ENCODE results near the gene KCNJ4.

KCNJ4 gene

GRCh38 chr22:38429499-38430068 is 25.4 kb downstream of the KCNJ4 start:
- no peak for DNase-seq

- no peak for DNase-seq
These were observed 26.3 kb downstream of the KCNJ4 start for GRCh38 chr22:38428714-38429113.

GRCh38 chr22:38427940-38428339 is 27.1 kb downstream of the KCNJ4 start:
- no peak for DNase-seq

DNA sequence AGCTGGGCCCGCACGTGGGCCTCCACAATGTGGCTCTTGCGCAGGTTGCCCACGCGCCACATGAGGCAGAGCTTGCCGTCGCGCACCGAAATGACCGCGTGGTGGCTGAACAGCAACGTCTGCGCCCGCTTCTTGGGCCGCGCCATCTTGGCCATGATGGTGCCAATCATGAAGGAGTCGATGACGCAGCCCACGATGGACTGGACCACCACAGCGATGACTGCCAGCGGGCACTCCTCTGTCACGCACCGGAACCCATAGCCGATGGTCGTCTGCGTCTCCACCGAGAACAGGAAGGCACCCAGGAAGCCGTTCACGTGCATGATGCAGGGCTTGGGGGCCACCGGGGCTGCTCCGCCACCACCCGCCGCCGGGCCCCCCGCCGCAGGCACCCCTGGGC is 27.5 kb downstream of the KCNJ4 start:
- DNase-seq = no peak

DNA sequence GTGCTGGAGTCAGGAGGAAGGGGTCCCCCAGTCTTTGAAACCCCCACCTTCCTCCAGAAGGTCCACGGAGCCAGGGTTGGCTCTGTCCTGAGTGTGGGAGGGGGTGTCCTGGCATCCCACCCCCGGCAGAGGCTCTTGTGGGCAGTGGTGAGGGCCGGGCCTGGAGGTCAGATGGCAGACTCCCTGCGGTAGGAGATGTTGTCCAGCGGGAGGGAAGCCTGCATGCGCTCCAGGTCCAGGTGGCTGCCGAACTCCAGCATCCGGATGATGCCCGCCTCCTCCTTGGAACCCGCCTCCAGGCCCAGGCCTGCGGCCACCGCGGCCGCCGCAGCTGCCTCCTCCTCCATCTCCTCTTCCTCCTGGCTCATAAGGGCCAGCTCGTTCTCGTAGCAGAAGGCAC is 28.4 kb downstream of the KCNJ4 start:
- DNase-seq = no peak

DNA sequence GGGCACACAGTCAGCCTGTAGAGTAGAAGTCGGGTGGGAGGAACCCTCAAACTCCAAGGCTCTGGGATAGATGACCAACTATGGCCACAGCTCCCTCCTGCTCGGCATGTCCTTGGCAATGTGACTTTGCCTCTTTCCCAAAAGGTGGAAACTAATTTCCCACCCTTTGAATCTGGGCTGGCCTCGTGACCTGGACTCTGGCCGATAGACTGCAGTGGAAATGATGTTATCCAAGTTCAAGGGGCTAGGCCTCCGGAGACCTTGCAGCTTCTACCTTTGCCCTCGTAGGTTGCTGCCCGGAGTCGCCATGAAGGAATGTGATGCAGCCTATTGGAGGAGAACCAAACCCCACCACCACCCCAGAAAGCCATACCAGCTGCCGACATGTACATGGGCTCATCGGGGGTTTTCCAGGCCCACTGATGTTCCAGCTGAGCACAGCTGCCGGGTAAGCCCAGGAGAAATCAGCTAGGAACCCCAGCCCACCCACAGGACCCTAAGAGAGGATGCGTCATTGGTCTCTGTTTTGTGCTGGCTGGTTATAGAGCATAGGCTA is 30.4 kb downstream of the KCNJ4 start:
- no peak for DNase-seq

GRCh38 chr22:38423512-38424503 is 31.2 kb downstream of the KCNJ4 start:
- no peak for DNase-seq

- DNase-seq = no peak
These were observed 32.1 kb downstream of the KCNJ4 start for GRCh38 chr22:38422611-38423511.

DNA sequence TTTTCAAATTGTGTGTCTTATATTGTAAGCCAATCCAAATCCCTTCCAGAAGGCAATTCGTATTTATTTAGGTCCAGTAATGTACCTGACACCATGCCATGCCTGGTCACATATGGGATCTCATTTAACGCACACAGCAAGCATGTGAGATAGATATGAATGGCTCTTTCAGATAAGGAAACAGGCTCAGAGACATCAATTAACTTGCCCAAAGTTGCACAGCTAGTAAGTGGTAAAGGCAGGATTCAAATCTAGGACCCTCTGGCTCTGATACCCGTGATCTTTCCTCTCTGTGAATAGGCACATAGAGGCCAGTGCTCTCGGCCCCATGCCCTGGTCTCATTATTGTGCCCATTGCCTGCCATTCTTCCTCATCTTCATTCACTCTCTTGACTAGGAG is 34.3 kb downstream of the KCNJ4 start:
- DNase-seq = no peak

GRCh38 chr22:38419858-38420160 is 35.2 kb downstream of the KCNJ4 start:
- no peak for DNase-seq

GRCh38 chr22:38419121-38419857 is 35.7 kb downstream of the KCNJ4 start:
- no peak for DNase-seq

DNA sequence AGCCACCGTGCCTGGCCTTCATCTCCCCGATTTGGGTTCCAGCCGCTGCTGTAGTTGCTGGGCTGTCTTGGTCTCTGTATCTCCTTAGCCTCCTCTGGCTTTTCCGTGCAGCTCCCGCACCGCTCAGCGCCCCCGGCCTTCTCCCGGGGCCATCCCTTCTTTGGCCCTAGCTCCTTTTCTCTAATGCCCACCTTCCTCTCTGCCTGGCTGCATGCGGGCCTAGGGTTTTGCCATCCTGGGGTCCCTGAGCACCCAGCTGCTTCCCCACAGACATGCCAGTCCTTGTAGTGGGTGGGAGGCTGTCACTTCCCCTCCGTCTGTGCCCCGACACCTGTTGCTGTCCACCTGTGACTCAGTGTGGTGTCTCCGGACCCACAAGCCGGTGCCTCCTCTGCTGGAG is 36.4 kb downstream of the KCNJ4 start:
- no peak for DNase-seq

DNA sequence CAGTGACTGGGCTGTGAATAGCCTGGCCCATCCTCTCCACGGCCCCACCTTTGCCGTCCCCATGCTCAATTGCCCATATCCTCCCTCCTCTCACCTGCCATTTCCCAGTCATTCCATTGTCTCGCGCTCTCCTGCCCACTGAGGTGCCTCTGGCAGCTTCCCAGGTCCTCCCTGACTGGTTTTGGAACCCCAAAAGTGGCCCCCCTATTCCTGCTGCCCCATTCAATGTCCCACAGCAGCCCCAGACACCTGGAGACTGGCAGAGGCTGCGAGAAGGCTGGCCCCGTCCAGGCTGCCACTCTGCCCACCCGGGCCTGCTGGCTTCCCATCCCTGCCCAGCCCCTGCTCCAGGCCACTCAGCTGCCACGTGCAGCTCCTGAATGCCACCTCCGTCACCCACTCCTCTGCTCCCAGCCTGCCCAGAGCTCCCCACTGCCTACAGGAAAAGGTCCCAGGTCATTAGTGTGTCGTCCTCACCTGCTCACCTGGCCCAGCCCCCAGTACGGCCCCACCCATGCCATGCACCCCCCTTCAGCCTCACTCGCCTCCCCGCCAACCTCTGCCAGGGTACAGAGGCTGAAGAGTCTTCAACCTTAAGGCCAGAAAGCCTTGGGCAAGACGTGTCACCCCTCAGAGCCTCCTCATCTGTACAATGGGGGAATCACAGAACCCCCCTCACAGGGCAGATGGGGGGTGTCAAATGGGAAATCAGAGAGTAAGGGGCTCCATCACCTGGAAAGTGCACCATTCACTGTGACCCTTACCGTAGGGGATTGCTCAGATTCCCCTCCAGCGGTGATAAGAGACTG is 37.5 kb downstream of the KCNJ4 start:
- DNase-seq = no peak

- no peak for DNase-seq
These were observed 38.3 kb downstream of the KCNJ4 start for GRCh38 chr22:38416621-38417251.

GRCh38 chr22:38415561-38416321 is 39.3 kb downstream of the KCNJ4 start:
- DNase-seq = no peak

DNA sequence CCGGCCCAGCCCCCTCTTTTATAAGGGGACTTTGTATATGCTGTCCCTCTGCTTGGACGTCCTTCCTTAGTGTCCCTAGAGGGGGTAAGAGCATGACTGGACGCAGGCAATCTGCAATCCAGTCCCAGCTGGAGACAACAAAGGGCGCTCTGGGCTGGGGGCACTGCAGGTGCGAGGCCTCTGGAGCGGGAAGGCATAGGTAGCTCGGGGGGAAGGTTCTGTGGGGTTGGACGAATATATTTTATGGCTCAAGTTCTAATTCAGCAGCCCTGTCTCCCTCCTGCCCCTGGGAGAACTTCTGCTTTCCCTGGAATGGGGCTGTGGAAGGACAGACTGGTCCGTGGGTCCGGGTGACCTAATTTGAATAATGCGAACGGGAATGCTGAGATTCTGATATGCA is 40.0 kb downstream of the KCNJ4 start:
- DNase-seq = no peak

GRCh38 chr22:38414009-38414395 is 41.0 kb downstream of the KCNJ4 start:
- no peak for DNase-seq

GRCh38 chr22:38413085-38414008 is 41.7 kb downstream of the KCNJ4 start:
- DNase-seq = no peak

DNA sequence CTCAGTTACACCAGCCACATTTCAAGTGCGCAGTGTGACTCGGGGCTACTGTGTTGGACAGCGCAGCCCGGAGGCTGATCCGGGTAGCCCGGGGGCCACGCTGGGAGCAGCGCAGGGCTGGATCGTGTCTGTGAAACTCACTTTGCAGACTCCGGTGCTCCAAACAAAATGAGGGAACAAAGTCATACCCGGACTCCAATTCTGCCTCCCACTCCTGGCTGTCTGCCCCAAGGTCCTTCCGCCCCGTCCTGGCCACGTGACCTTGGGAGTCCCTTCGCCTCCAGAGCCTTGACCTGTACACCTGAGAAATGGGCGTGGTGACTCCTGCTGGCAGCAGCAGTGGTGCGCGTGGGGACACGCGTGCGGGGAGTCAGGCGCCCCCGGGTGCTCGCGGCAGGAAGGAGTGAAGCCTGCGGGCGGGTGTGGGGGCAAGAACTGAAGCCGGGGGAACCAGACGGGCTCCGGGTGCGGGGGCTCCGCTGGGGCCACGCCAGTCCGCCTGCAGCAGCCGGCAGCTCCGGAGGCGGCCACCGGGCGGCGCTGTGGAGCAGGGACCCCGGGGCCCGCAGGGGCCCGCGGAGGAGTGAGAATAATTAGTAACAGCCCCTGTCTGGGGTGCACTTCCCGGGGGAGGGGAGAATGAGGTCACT is 42.4 kb downstream of the KCNJ4 start:
- DNase-seq = peak; percentile 46

Measured in hematopoietic multipotent progenitor cell treated with erythropoietin and hydrocortisone succinate and interleukin-3 and kit ligand, for 4 days (in vitro differentiated cells).